PC-3 (cell line): Measurements from ENCODE around the gene G6PC1. TPM values are rescaled to one million over a fixed set of nuclear protein-coding genes. Genes with fewer than 3 reads are reported as not detected.

Experiments used
- ATAC-seq: fragments of 200-7000 bp; cut with Tn5 transposase; 2 replicates; pipeline ENCODE4 v1.9.1; 2020; ENCODE audit warnings: mild to moderate bottlenecking, moderate library complexity
- BruUV-seq: library from RNA; stranded (reverse); fragments of 400-500 nt; replicated peaks from 2 replicates; lab custom pipeline; 2021; lab: Mats Ljungman, UMichigan
- CTCF ChIA-PET: fragments of 300-600 bp; sonication (Branson Sonifier 250); formaldehyde crosslinking; loops from one replicate; lab custom pipeline; 2022; ENCODE audit warnings: antibody characterized with exemption; lab: Charles Lee
- POLR2A ChIA-PET: fragments of 300-600 bp; sonication (Branson Sonifier 250); formaldehyde crosslinking; loops from one replicate; lab custom pipeline; 2022; ENCODE audit warnings: antibody characterized with exemption; ENCODE audit not compliant: unreplicated experiment; lab: Charles Lee
- DNase-seq: peaks from one replicate; pipeline ENCODE4 v3.0.0-alpha.2; 2015
- H2AFZ ChIP-seq: fragments of 300-600 bp; sonication (generic); 2 replicates; pipeline ENCODE4 v1.6.0; 2016; ENCODE audit warnings: antibody characterized with exemption, low read length
- H3F3A ChIP-seq: fragments of 300-600 bp; sonication (generic); one replicate; pipeline ENCODE4 v1.6.0; 2017; ENCODE audit warnings: antibody characterized with exemption, low read length, control low read depth, mild to moderate bottlenecking; ENCODE audit not compliant: unreplicated experiment
- H3K27ac ChIP-seq: fragments of 300-600 bp; sonication (generic); 2 replicates; pipeline ENCODE4 v1.5.1; 2016; ENCODE audit warnings: mild to moderate bottlenecking, low read length
- H3K27me3 ChIP-seq: fragments of 300-600 bp; sonication (generic); 2 replicates; pipeline ENCODE4 v1.6.1; 2016; ENCODE audit warnings: low read length, mixed read lengths
- H3K36me3 ChIP-seq: fragments of 300-600 bp; sonication (generic); 2 replicates; pipeline ENCODE4 v1.6.1; 2016; ENCODE audit warnings: low read depth, mixed run types, low read length, mixed read lengths
- H3K4me1 ChIP-seq: fragments of 300-600 bp; sonication (generic); 2 replicates; pipeline ENCODE4 v1.5.1; 2016; ENCODE audit warnings: low read length; ENCODE audit not compliant: insufficient read depth
- H3K4me2 ChIP-seq: fragments of 300-600 bp; sonication (generic); 2 replicates; pipeline ENCODE4 v1.6.0; 2016; ENCODE audit warnings: low read length
- H3K4me3 ChIP-seq: fragments of 300-600 bp; sonication (generic); 2 replicates; pipeline ENCODE4 v1.5.1; 2016; ENCODE audit warnings: mild to moderate bottlenecking, low read length, mixed read lengths
- H3K79me2 ChIP-seq: fragments of 300-600 bp; sonication (generic); 2 replicates; pipeline ENCODE4 v1.6.1; 2017; ENCODE audit warnings: low read length, mixed read lengths
- H3K9ac ChIP-seq: fragments of 300-600 bp; sonication (generic); 2 replicates; pipeline ENCODE4 v1.6.0; 2016; ENCODE audit warnings: mild to moderate bottlenecking, low read length
- H3K9me2 ChIP-seq: fragments of 300-600 bp; sonication (generic); replicated peaks from 2 replicates; pipeline ENCODE4 v1.6.1; 2016; ENCODE audit warnings: mixed run types, low read length, mixed read lengths
- H3K9me3 ChIP-seq: fragments of 300-600 bp; sonication (generic); 2 replicates; pipeline ENCODE4 v1.6.1; 2016; ENCODE audit warnings: low read length, mixed read lengths
- H4K20me1 ChIP-seq: fragments of 300-600 bp; sonication (generic); 2 replicates; pipeline ENCODE4 v1.6.1; 2016; ENCODE audit warnings: low read length, mixed read lengths
- EZH2 ChIP-seq: fragments of 300-600 bp; sonication (generic); IDR thresholded peaks from one replicate; pipeline ENCODE4 v1.6.1; 2017; ENCODE audit warnings: antibody characterized with exemption, mild to moderate bottlenecking, low read length; ENCODE audit not compliant: unreplicated experiment
- EZH2phosphoT487 ChIP-seq: fragments of 300-600 bp; sonication (generic); IDR thresholded peaks from 2 replicates; pipeline ENCODE4 v1.6.1; 2018; ENCODE audit warnings: mild to moderate bottlenecking, antibody characterized with exemption, low read length, borderline replicate concordance
- intact Hi-C: fragments of 100-400 bp; cut with micrococcal nuclease; formaldehyde crosslinking; loops from 2 replicates; pipeline ENCODE4 v1.9.0; 2023
- total RNA-seq: library from RNA; depleted of rRNA; stranded (reverse); fragments of >200 nt; gene quantifications from 2 replicates; pipeline ENCODE4 v1.2.3, GENCODE V29; 2014
- TF ChIP-seq, protein P1 (sequence below): fragments of 300-600 bp; sonication (generic); conservative IDR thresholded peaks from 2 replicates; pipeline ENCODE4 v1.5.1; 2017; ENCODE audit warnings: antibody characterized with exemption, low read depth, mild to moderate bottlenecking, low read length

G6PC1 gene
- total RNA-seq, 1 experiment from 2014 or later = not detected

- TF ChIP-seq, protein P1, sequence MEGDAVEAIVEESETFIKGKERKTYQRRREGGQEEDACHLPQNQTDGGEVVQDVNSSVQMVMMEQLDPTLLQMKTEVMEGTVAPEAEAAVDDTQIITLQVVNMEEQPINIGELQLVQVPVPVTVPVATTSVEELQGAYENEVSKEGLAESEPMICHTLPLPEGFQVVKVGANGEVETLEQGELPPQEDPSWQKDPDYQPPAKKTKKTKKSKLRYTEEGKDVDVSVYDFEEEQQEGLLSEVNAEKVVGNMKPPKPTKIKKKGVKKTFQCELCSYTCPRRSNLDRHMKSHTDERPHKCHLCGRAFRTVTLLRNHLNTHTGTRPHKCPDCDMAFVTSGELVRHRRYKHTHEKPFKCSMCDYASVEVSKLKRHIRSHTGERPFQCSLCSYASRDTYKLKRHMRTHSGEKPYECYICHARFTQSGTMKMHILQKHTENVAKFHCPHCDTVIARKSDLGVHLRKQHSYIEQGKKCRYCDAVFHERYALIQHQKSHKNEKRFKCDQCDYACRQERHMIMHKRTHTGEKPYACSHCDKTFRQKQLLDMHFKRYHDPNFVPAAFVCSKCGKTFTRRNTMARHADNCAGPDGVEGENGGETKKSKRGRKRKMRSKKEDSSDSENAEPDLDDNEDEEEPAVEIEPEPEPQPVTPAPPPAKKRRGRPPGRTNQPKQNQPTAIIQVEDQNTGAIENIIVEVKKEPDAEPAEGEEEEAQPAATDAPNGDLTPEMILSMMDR = no peak
- TF ChIP-seq EZH2 (no peak), EZH2phosphoT487 (no peak)
- intact Hi-C loops = no loop called here
- ChIA-PET CTCF (no interaction called here), POLR2A (no interaction called here)
- Histone ChIP-seq H3K9me3 (no peaks in the 10 kb centered on the region), H3K36me3 (no peaks in the 10 kb centered on the region), H3K4me1 (peaks cover 1% of the 10 kb centered on the region), H3K4me3 (no peak overlapping the region), H3K4me2 (no peak overlapping the region), H3K27me3 (no peaks in the 10 kb centered on the region), H3K9me2 (no peaks in the 10 kb centered on the region), H3K79me2 (no peaks in the 10 kb centered on the region), H3F3A (no peaks in the 10 kb centered on the region), H3K27ac (no peak overlapping the region), H3K9ac (no peak overlapping the region), H4K20me1 (no peaks in the 10 kb centered on the region), H2AFZ (no peak overlapping the region)
- BruUV-seq = no TSS peak
- DNase-seq (no peak), ATAC-seq (no peak)
These were observed 3.5 kb downstream of the G6PC1 start for GRCh38 chr17:42904110-42904469.

- no TSS peak for BruUV-seq
- no peak for DNase-seq
- Histone ChIP-seq H4K20me1 (no peaks in the 10 kb centered on the region), H3K9me2 (no peaks in the 10 kb centered on the region), H3K9me3 (no peaks in the 10 kb centered on the region), H3K36me3 (no peaks in the 10 kb centered on the region), H3K4me3 (no peak overlapping the region), H3K27ac (no peak overlapping the region), H3K27me3 (no peaks in the 10 kb centered on the region), H3K79me2 (no peaks in the 10 kb centered on the region), H3K4me1 (peaks cover 7% of the 10 kb centered on the region), H3K4me2 (no peak overlapping the region), H3K9ac (no peak overlapping the region), H3F3A (no peaks in the 10 kb centered on the region), H2AFZ (no peak overlapping the region)
- ATAC-seq = peak; percentile 60
- CTCF ChIA-PET = no interaction called here
- intact Hi-C loops = no loop called here
- TF ChIP-seq, protein P1 = no peak
- no peak for TF ChIP-seq EZH2
- TF ChIP-seq EZH2phosphoT487 = no peak
- POLR2A ChIA-PET = no interaction called here
These were observed 6.3 kb downstream of the G6PC1 start for GRCh38 chr17:42906772-42907446.
